Thyroid gland (tissue), 4 donors: ENCODE measurements around the gene PAXX.

Experiments
- POLR2A ChIP-seq, 2 donors: fragments of 450-650 bp; IDR thresholded peaks; one replicate each; pipeline ENCODE4 v1.6.1; 2017; ENCODE audit warnings: antibody characterized with exemption in 2 of 2, mild to moderate bottlenecking in 2 of 2, moderate library complexity in 1 of 2
- TF ChIP-seq, protein P1 (sequence below), 6 experiments: fragments of 200-600 bp in 3 of 6; fragments of 450-650 bp in 3 of 6; sonication (generic) in 3 of 6; IDR thresholded peaks; one replicate each; pipeline ENCODE4 v1.5.1; 2016 to 2019; ENCODE audit warnings: antibody characterized with exemption in 6 of 6, mild to moderate bottlenecking in 2 of 6, inconsistent platforms in 1 of 6, moderate library complexity in 1 of 6

DNA sequence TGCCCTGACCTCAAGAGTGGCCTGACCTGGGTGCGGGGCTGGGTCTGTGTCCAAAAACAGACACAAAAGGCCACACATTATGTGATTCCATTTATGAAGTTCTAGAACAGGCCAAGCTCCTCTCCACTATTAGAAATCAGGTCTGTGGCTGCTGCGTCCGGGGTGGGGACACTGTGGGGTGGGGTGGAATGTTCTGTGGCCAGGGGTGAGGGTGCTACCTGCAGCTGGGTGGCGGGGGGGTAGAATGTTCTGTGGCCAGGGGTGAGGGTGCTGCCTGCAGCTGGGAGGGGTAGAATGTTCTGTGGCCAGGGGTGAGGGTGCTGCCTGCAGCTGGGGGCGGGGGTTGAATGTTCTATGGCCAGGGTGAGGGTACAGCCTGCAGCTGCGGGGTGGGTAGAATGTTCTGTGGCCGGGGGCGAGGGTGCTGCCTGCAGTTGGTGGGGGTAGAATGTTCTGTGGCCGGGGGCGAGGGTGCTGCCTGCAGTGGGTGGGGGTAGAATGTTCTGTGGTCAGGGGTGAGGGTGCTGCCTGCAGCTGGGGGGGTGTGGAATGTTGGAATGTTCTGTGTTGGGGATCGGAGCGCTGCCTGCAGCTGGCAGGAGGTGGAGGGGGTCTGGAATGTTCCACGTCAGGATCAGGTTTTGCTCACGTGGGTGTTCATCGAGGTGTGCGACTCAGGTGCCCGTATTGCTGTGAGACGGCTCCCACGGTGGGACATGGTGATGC is 31.8 kb upstream of the PAXX start:
- TF ChIP-seq, protein P1, sequence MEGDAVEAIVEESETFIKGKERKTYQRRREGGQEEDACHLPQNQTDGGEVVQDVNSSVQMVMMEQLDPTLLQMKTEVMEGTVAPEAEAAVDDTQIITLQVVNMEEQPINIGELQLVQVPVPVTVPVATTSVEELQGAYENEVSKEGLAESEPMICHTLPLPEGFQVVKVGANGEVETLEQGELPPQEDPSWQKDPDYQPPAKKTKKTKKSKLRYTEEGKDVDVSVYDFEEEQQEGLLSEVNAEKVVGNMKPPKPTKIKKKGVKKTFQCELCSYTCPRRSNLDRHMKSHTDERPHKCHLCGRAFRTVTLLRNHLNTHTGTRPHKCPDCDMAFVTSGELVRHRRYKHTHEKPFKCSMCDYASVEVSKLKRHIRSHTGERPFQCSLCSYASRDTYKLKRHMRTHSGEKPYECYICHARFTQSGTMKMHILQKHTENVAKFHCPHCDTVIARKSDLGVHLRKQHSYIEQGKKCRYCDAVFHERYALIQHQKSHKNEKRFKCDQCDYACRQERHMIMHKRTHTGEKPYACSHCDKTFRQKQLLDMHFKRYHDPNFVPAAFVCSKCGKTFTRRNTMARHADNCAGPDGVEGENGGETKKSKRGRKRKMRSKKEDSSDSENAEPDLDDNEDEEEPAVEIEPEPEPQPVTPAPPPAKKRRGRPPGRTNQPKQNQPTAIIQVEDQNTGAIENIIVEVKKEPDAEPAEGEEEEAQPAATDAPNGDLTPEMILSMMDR (IDR thresholded peaks at IDR 0.05) = no peak
- no peak for TF ChIP-seq POLR2A (IDR thresholded peaks at IDR 0.05)
